HFF-Myc (cell line): ENCODE measurements around the gene RAB20.
"Not testable (repeated sequence)": the region's sequence is repeated elsewhere in the genome, so short reads cannot be mapped to it uniquely, and the experiment has no call there.

Experiments
- DNase-seq: peaks from one replicate; pipeline ENCODE4 v3.0.0-alpha.2; 2011; ENCODE audit warnings: low read depth; ENCODE audit errors: extremely low read depth
- H3K4me3 ChIP-seq: replicated peaks from 2 replicates; pipeline ENCODE4 v1.5.1; 2011; ENCODE audit warnings: low read depth, mild to moderate bottlenecking, control low read depth, low read length
- CTCF ChIP-seq: IDR thresholded peaks from 2 replicates; pipeline ENCODE4 v1.5.1; 2012; ENCODE audit warnings: mild to moderate bottlenecking, low read depth, low read length, control low read depth; ENCODE audit errors: missing control alignments

RAB20 gene

GRCh38 chr13:110575322-110576069, 14.0 kb upstream of the RAB20 start:
- H3K4me3 ChIP-seq: no peak overlapping the region
- no peak for TF ChIP-seq CTCF
- no peak for DNase-seq

GRCh38 chr13:110574161-110574560, 12.6 kb upstream of the RAB20 start:
- no peak overlapping the region for H3K4me3 ChIP-seq
- no peak for DNase-seq
- no peak for TF ChIP-seq CTCF

GRCh38 chr13:110572778-110573118, 11.2 kb upstream of the RAB20 start:
- TF ChIP-seq CTCF: no peak
- no peak overlapping the region for H3K4me3 ChIP-seq
- DNase-seq: no peak

- no peak for DNase-seq
- no peak for TF ChIP-seq CTCF
- H3K4me3 ChIP-seq: no peak overlapping the region
Measured at GRCh38 chr13:110571896-110572777, 10.6 kb upstream of the RAB20 start.

GRCh38 chr13:110570886-110571285, 9.4 kb upstream of the RAB20 start:
- no peak for TF ChIP-seq CTCF

GRCh38 chr13:110569962-110570361, 8.4 kb upstream of the RAB20 start:
- not testable (repeated sequence) for H3K4me3 ChIP-seq, DNase-seq

More at GRCh38 chr13:110570886-110571285, 9.4 kb upstream of the RAB20 start:
- H3K4me3 ChIP-seq: no peak overlapping the region
- DNase-seq: no peak

GRCh38 chr13:110568612-110569011, 7.1 kb upstream of the RAB20 start:
- H3K4me3 ChIP-seq: no peak overlapping the region
- no peak for TF ChIP-seq CTCF
- DNase-seq: no peak
